Measurements from ENCODE around the gene SLC3A2. TPM values are rescaled to one million over a fixed set of nuclear protein-coding genes. Genes with fewer than 3 reads are reported as not detected.

The SLC3A2 gene
- total and polyA plus RNA-seq, 5 donors from 2014 or later: 158 to 277 (median 169) TPM

DNA sequence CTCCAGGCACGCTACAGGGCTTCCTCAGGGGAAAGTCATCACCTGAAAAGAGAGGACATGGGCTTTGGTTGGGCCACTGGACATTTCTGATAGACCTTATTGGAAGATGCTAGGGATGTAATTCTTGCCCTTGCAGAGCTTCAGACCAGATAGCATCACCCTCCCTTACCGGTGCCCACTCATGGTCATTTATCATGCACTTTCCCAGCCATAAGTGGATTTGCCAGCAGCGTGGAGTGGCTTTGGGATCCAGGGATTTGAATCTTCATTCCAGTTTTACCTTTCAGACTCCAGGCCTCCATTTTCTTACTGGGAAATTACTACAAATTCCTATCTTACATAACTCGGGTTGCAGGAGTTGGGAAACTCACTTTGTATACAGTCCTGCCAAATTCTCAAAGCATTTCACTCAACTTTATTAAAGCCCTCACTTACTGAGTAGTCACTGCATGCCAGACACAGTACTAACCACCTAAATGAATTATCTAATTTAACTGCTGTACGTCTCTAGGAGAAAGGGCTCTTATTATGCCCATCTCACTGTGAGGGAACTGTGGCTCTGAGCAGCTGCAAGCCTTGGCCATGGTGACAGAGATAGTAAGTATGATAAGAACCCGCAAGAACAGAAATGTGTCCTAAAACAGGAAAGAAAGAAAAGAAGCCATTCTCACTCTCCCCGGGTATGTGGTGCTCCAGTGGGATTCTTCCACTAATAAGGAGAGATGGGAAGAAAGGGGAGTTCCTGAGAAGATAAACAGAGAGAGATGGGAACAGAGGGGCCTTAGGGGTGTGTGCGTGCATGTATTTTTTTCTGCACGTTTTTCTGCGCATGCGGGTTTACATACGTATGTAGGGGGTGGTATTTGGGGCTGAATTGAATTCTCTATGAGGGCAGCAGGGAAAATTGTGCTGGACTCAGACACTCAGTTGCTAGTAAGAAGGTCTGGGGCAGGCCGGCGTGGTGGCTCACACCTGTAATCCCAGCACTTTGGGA lies 30.7 kb downstream of the SLC3A2 start:
- Histone ChIP-seq H3K27ac (ENCODE audit: insufficient read depth, low read length, poor library complexity, severe bottlenecking) (no peak overlapping the region), H3K4me3 (ENCODE audit: low read depth, low read length) (no peak overlapping the region), H3K4me1 (ENCODE audit: control insufficient read depth, insufficient read depth, low read length, poor library complexity, severe bottlenecking) (no peaks in the 10 kb centered on the region), H3K27me3 (ENCODE audit: control insufficient read depth, insufficient read depth, low read length) (peaks cover 5% of the 10 kb centered on the region), H3K36me3 (ENCODE audit: control insufficient read depth, insufficient read depth, low read length) (no peaks in the 10 kb centered on the region), H3K9me3 (ENCODE audit: control insufficient read depth in 2 of 2, low read length in 2 of 2) (no peaks in the 10 kb centered on the region)
- DNase-seq (no peak), ATAC-seq (ENCODE audit: low read depth in 2 of 2) (no peak)
- H3K4me3 Mint-ChIP-seq: no peak overlapping the region
- H3K36me3 Mint-ChIP-seq: no peaks in the 10 kb centered on the region
- H3K27ac Mint-ChIP-seq: no peak overlapping the region
- H3K27me3 Mint-ChIP-seq: peaks cover 19% of the 10 kb centered on the region
- H3K4me1 Mint-ChIP-seq: no peaks in the 10 kb centered on the region
- no peaks in the 10 kb centered on the region for H3K9me3 Mint-ChIP-seq

DNA sequence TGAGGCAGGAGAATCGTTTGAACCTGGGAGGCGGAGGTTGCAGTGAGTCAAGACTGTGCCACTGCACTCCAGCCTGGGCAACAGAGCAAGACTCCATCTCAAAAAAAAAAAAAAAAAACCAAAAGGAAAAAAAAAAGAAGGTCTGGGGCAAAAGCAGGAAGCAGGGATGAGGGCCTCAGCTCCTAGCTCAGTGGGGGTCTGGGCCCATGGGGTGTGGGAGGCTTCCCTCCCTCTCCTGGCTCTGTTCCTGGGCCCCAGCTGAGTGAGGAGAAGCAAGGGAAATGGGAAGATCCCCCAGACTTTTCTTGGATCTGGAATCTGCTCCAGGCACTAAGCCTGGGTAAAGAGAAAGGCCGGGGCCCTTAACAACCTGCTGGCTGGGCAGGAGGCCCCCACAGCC lies 31.6 kb downstream of the SLC3A2 start:
- Mint-ChIP-seq H3K27ac (no peak overlapping the region), H3K36me3 (no peaks in the 10 kb centered on the region), H3K4me3 (no peak overlapping the region), H3K4me1 (no peaks in the 10 kb centered on the region), H3K27me3 (peaks cover 16% of the 10 kb centered on the region), H3K9me3 (no peaks in the 10 kb centered on the region)
- no peaks in the 10 kb centered on the region for H3K9me3 ChIP-seq (ENCODE audit: control insufficient read depth in 2 of 2, low read length in 2 of 2)
- no peaks in the 10 kb centered on the region for H3K27me3 ChIP-seq (ENCODE audit: control insufficient read depth, insufficient read depth, low read length)
- H3K4me3 ChIP-seq (ENCODE audit: low read depth, low read length): no peak overlapping the region
- ATAC-seq (ENCODE audit: low read depth in 2 of 2): no peak
- no peaks in the 10 kb centered on the region for H3K4me1 ChIP-seq (ENCODE audit: control insufficient read depth, insufficient read depth, low read length, poor library complexity, severe bottlenecking)
- no peaks in the 10 kb centered on the region for H3K36me3 ChIP-seq (ENCODE audit: control insufficient read depth, insufficient read depth, low read length)
- H3K27ac ChIP-seq (ENCODE audit: insufficient read depth, low read length, poor library complexity, severe bottlenecking): no peak overlapping the region
- no peak for DNase-seq

DNA sequence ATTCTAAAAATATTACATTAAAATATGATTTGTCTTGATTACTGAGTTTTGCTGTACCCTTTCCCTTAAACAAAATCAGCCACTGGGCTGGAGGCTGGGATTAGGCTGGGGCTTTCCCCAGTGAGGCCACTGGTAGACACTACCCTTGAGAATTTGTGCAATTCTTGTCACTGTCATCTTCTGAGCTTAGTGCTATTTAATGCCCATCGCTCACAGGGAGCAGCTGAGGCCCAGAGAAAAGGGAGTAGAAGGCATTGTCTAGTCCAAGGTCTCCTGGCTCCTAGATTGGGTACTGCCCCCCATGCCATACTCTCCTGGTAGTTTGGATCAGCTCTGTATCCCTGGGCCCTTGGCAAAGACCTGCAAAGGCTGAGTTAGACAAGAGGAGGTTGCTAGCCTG lies 33.7 kb downstream of the SLC3A2 start:
- no peak overlapping the region for H3K4me3 ChIP-seq (ENCODE audit: low read depth, low read length)
- ATAC-seq (ENCODE audit: low read depth in 2 of 2) (no peak), DNase-seq (no peak)
- no peaks in the 10 kb centered on the region for H3K4me1 ChIP-seq (ENCODE audit: control insufficient read depth, insufficient read depth, low read length, poor library complexity, severe bottlenecking)
- H3K27me3 Mint-ChIP-seq: peaks cover 15% of the 10 kb centered on the region
- no peak overlapping the region for H3K4me3 Mint-ChIP-seq
- H3K27ac Mint-ChIP-seq: no peak overlapping the region
- H3K36me3 ChIP-seq (ENCODE audit: control insufficient read depth, insufficient read depth, low read length): no peaks in the 10 kb centered on the region
- H3K27ac ChIP-seq (ENCODE audit: insufficient read depth, low read length, poor library complexity, severe bottlenecking): no peak overlapping the region
- no peaks in the 10 kb centered on the region for H3K27me3 ChIP-seq (ENCODE audit: control insufficient read depth, insufficient read depth, low read length)
- H3K9me3 Mint-ChIP-seq: no peaks in the 10 kb centered on the region
- no peaks in the 10 kb centered on the region for H3K9me3 ChIP-seq (ENCODE audit: control insufficient read depth in 2 of 2, low read length in 2 of 2)
- H3K4me1 Mint-ChIP-seq: no peaks in the 10 kb centered on the region
- no peaks in the 10 kb centered on the region for H3K36me3 Mint-ChIP-seq

DNA sequence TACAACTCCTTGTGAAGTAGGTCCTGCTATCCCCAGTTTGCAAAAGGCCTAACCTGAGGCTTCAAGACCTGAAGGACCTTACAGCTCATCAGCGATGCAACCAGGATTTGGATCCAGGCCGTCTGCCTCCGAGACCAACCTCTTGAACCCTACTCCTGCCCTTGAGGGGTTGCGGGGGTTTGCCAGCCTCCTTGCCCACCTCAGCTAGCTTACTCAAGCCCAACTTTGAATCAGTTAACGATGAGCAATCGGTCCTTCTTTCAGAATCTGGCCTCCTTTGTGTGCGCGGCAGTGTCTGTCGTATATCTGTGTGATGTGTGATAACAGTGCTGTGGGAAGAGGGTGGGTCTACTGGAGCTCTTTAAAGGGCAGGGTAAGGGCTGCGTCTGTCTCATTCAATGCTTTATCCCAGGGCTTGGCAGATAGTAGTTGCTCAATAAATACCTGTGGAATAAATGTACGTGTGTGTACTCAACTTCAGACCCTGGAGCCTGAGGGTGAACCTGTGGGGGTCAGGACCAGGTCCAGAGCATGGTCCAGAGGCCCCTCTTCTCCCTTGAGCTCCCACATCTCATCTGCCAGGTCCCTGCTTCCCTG lies 37.3 kb downstream of the SLC3A2 start:
- Histone ChIP-seq H3K27me3 (ENCODE audit: control insufficient read depth, insufficient read depth, low read length) (peaks cover 2% of the 10 kb centered on the region), H3K9me3 (ENCODE audit: control insufficient read depth in 2 of 2, low read length in 2 of 2) (no peaks in the 10 kb centered on the region), H3K4me1 (ENCODE audit: control insufficient read depth, insufficient read depth, low read length, poor library complexity, severe bottlenecking) (no peaks in the 10 kb centered on the region), H3K4me3 (ENCODE audit: low read depth, low read length) (no peak overlapping the region), H3K36me3 (ENCODE audit: control insufficient read depth, insufficient read depth, low read length) (no peaks in the 10 kb centered on the region), H3K27ac (ENCODE audit: insufficient read depth, low read length, poor library complexity, severe bottlenecking) (no peak overlapping the region)
- no peak overlapping the region for H3K4me3 Mint-ChIP-seq
- H3K4me1 Mint-ChIP-seq: peaks cover 0 to 4% (median under 1%) of the 10 kb centered on the region in 4 donors
- H3K27ac Mint-ChIP-seq: no peak overlapping the region
- DNase-seq: no peak
- no peak for ATAC-seq (ENCODE audit: low read depth in 2 of 2)
- H3K27me3 Mint-ChIP-seq: peaks cover 42% of the 10 kb centered on the region
- no peaks in the 10 kb centered on the region for H3K9me3 Mint-ChIP-seq
- H3K36me3 Mint-ChIP-seq: no peaks in the 10 kb centered on the region

DNA sequence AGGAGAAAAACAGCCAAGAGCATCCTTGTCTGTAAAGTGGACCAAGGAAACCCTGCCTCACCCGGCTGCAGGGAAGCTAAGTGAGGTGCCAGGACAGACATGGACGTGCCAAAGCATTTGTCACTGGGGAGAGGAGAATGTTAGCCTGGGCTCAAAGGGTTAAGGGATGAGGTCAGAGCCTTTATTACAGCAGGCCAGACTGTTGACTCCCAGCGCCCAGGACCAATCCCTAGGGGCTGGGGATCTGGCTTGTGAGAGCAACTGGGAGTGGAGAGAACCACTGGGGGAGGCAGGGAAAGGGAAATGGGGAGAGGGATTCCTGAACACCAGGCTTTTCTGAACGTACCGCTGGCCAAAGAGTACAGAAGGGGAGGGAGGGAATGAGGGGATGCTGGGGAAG lies 37.8 kb downstream of the SLC3A2 start:
- H3K9me3 Mint-ChIP-seq: no peaks in the 10 kb centered on the region
- peaks cover 2% of the 10 kb centered on the region for H3K27me3 ChIP-seq (ENCODE audit: control insufficient read depth, insufficient read depth, low read length)
- H3K4me1 ChIP-seq (ENCODE audit: control insufficient read depth, insufficient read depth, low read length, poor library complexity, severe bottlenecking): peaks cover 2% of the 10 kb centered on the region
- H3K36me3 ChIP-seq (ENCODE audit: control insufficient read depth, insufficient read depth, low read length): no peaks in the 10 kb centered on the region
- no peak overlapping the region for H3K27ac ChIP-seq (ENCODE audit: insufficient read depth, low read length, poor library complexity, severe bottlenecking)
- H3K4me1 Mint-ChIP-seq: peaks cover 0 to 6% (median under 1%) of the 10 kb centered on the region in 4 donors
- ATAC-seq (ENCODE audit: low read depth in 2 of 2) (no peak), DNase-seq (no peak)
- H3K4me3 Mint-ChIP-seq: no peak overlapping the region
- H3K27ac Mint-ChIP-seq: no peak overlapping the region
- no peaks in the 10 kb centered on the region for H3K9me3 ChIP-seq (ENCODE audit: control insufficient read depth in 2 of 2, low read length in 2 of 2)
- H3K36me3 Mint-ChIP-seq: no peaks in the 10 kb centered on the region
- H3K4me3 ChIP-seq (ENCODE audit: low read depth, low read length): no peak overlapping the region
- H3K27me3 Mint-ChIP-seq: peaks cover 47% of the 10 kb centered on the region

GRCh38 chr11:62919476-62919875 lies 38.8 kb downstream of the SLC3A2 start:
- peaks cover 2% of the 10 kb centered on the region for H3K27me3 ChIP-seq (ENCODE audit: control insufficient read depth, insufficient read depth, low read length)

DNA sequence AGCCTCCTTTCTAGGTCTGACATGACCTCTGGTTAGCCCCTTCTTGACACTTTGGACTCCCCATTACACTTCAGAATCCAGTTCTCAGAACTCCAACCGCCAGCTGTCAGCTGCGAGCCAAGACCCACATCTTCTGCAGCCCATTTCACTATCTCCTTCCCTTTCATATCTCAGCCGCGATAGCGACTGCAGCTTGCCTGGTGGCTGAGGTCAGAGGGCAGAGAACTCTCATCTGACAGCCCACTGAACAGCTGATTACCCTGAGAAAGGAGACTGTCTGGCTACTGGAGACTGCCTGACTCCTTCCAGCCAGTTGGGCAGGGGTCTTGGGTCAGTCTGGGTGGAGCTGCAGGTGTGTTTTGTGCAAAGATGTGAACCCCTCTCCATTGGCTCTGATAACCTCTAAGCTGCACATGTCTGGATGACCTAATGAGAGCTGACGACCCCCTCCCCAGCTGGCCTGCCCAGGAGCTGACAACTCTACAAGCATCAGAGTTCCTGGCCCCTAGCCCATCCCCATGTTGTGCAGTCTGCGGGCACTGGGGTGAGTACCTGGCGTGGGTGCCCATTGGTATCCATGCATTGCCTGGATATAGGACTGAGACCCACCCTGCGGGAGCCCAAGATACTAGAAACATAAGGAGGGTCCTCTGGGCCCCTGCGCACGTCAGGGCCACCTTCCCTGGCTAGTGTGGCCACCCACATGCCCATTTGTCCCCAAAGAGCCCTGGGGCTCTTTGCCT lies 39.4 kb downstream of the SLC3A2 start:
- H3K36me3 Mint-ChIP-seq: no peaks in the 10 kb centered on the region
- no peak for ATAC-seq (ENCODE audit: low read depth in 2 of 2)
- Histone ChIP-seq H3K4me3 (ENCODE audit: low read depth, low read length) (no peak overlapping the region), H3K36me3 (ENCODE audit: control insufficient read depth, insufficient read depth, low read length) (no peaks in the 10 kb centered on the region), H3K9me3 (ENCODE audit: control insufficient read depth in 2 of 2, low read length in 2 of 2) (no peaks in the 10 kb centered on the region), H3K4me1 (ENCODE audit: control insufficient read depth, insufficient read depth, low read length, poor library complexity, severe bottlenecking) (peaks cover 10% of the 10 kb centered on the region), H3K27me3 (ENCODE audit: control insufficient read depth, insufficient read depth, low read length) (peaks cover 2% of the 10 kb centered on the region), H3K27ac (ENCODE audit: insufficient read depth, low read length, poor library complexity, severe bottlenecking) (no peak overlapping the region)
- no peaks in the 10 kb centered on the region for H3K9me3 Mint-ChIP-seq
- H3K4me3 Mint-ChIP-seq: no peak overlapping the region
- DNase-seq: no peak
- peaks cover 63% of the 10 kb centered on the region for H3K27me3 Mint-ChIP-seq
- H3K4me1 Mint-ChIP-seq: peaks cover 0 to 13% (median 3%) of the 10 kb centered on the region in 4 donors
- H3K27ac Mint-ChIP-seq: no peak overlapping the region

More at GRCh38 chr11:62919476-62919875, 38.8 kb downstream of the SLC3A2 start:
- no peak for DNase-seq
- Histone ChIP-seq H3K36me3 (ENCODE audit: control insufficient read depth, insufficient read depth, low read length) (no peaks in the 10 kb centered on the region), H3K4me3 (ENCODE audit: low read depth, low read length) (no peak overlapping the region), H3K27ac (ENCODE audit: insufficient read depth, low read length, poor library complexity, severe bottlenecking) (no peak overlapping the region), H3K9me3 (ENCODE audit: control insufficient read depth in 2 of 2, low read length in 2 of 2) (no peaks in the 10 kb centered on the region), H3K4me1 (ENCODE audit: control insufficient read depth, insufficient read depth, low read length, poor library complexity, severe bottlenecking) (peaks cover 10% of the 10 kb centered on the region)
- no peak for ATAC-seq (ENCODE audit: low read depth in 2 of 2)
- peaks cover 57% of the 10 kb centered on the region for H3K27me3 Mint-ChIP-seq
- no peaks in the 10 kb centered on the region for H3K9me3 Mint-ChIP-seq
- H3K27ac Mint-ChIP-seq: no peak overlapping the region
- peaks cover 0 to 13% (median 1%) of the 10 kb centered on the region in 4 donors for H3K4me1 Mint-ChIP-seq
- H3K36me3 Mint-ChIP-seq: no peaks in the 10 kb centered on the region
- H3K4me3 Mint-ChIP-seq: no peak overlapping the region

Measured in CD4-positive, CD25-positive, alpha-beta regulatory T cell (primary cell).